HEK293 (cell line): ENCODE data around the gene APOL3.
A peak's percentile ranks its signal among the peaks of the same experiment; 100 is the strongest.

Experiments used
- CTCF ChIA-PET: fragments of 350-600 bp; formaldehyde crosslinking; extraction: SDS; loops from one replicate; lab custom pipeline; 2021; ENCODE audit warnings: antibody characterized with exemption; lab: Yijun Ruan, JAX
- POLR2A ChIA-PET: fragments of 300-600 bp; formaldehyde crosslinking; extraction: SDS; loops from one replicate; lab custom pipeline; 2020; ENCODE audit warnings: antibody characterized with exemption, inconsistent platforms; lab: Yijun Ruan, JAX
- H3K27ac ChIP-seq: fragments of 200-500 bp; sonication (Bioruptor generic); 2 replicates; pipeline ENCODE4 v1.5.1; 2014; ENCODE audit warnings: low read depth, low read length, control low read depth, inconsistent platforms; ENCODE audit errors: extremely low read depth
- H3K36me3 ChIP-seq, 2 experiments: fragments of 200-500 bp in 1 of 2; sonication (Bioruptor generic) in 1 of 2; 1 replicate in 1 of 2; 2 replicates in 1 of 2; pipeline ENCODE4 v1.5.1; 2014 to 2017; ENCODE audit warnings: inconsistent platforms in 2 of 2, low read length in 2 of 2; ENCODE audit not compliant: control insufficient read depth in 2 of 2, insufficient read depth in 1 of 2
- H3K4me1 ChIP-seq: fragments of 200-500 bp; sonication (Bioruptor generic); 2 replicates; pipeline ENCODE4 v1.5.1; 2014; ENCODE audit warnings: mild to moderate bottlenecking, low read length, inconsistent platforms; ENCODE audit not compliant: control insufficient read depth, insufficient read depth
- H3K4me3 ChIP-seq: 2 replicates; pipeline ENCODE4 v1.5.1; 2011; ENCODE audit warnings: low read depth, mild to moderate bottlenecking, control low read depth, low read length, moderate library complexity
- H3K9me3 ChIP-seq: fragments of 200-500 bp; sonication (Bioruptor generic); 2 replicates; pipeline ENCODE4 v1.5.1; 2014; ENCODE audit warnings: low read depth, low read length, inconsistent platforms; ENCODE audit not compliant: control insufficient read depth, insufficient read depth
- EGR2 ChIP-seq: fragments of 450-650 bp; formaldehyde crosslinking; IDR thresholded peaks from 2 replicates; pipeline ENCODE4 v1.5.1; 2016; ENCODE audit warnings: low read depth, missing biosample characterization, missing genetic modification characterization
- GLIS1 ChIP-seq: fragments of 450-650 bp; formaldehyde crosslinking; IDR thresholded peaks from 2 replicates; pipeline ENCODE4 v1.5.1; 2016; ENCODE audit warnings: missing biosample characterization, missing genetic modification characterization
- IKZF3 ChIP-seq: fragments of 450-650 bp; IDR thresholded peaks from 2 replicates; pipeline ENCODE4 v1.5.0; 2018; ENCODE audit warnings: missing biosample characterization, mild to moderate bottlenecking, missing genetic modification characterization, moderate library complexity
- PRDM1 ChIP-seq: fragments of 450-650 bp; formaldehyde crosslinking; IDR thresholded peaks from 2 replicates; pipeline ENCODE4; 2016; ENCODE audit warnings: missing biosample characterization, missing genetic modification characterization
- TRIM28 ChIP-seq: IDR thresholded peaks from 2 replicates; pipeline ENCODE4 v1.6.1; 2011; ENCODE audit warnings: low read length, control low read depth, borderline replicate concordance
- WT1 ChIP-seq: fragments of 450-650 bp; formaldehyde crosslinking; IDR thresholded peaks from 2 replicates; pipeline ENCODE4 v1.5.1; 2016; ENCODE audit warnings: missing biosample characterization, missing genetic modification characterization
- ZIC2 ChIP-seq: fragments of 450-650 bp; formaldehyde crosslinking; IDR thresholded peaks from 2 replicates; pipeline ENCODE4 v1.5.1; 2016; ENCODE audit warnings: missing biosample characterization, missing genetic modification characterization
- ZNF121 ChIP-seq: fragments of 450-650 bp; formaldehyde crosslinking; IDR thresholded peaks from 2 replicates; pipeline ENCODE4 v1.5.1; 2016; ENCODE audit warnings: missing biosample characterization, missing genetic modification characterization
- ZNF138 ChIP-seq: fragments of 450-650 bp; formaldehyde crosslinking; IDR thresholded peaks from 2 replicates; pipeline ENCODE4 v1.5.1; 2016; ENCODE audit warnings: missing biosample characterization, missing genetic modification characterization, borderline replicate concordance
- ZNF248 ChIP-seq: fragments of 450-650 bp; formaldehyde crosslinking; IDR thresholded peaks from 2 replicates; pipeline ENCODE4 v1.5.1; 2017; ENCODE audit warnings: missing biosample characterization, missing genetic modification characterization
- ZNF335 ChIP-seq: fragments of 450-650 bp; formaldehyde crosslinking; conservative IDR thresholded peaks from 2 replicates; pipeline ENCODE4 v1.5.1; 2016; ENCODE audit warnings: missing biosample characterization, missing genetic modification characterization
- ZNF416 ChIP-seq: fragments of 450-650 bp; formaldehyde crosslinking; IDR thresholded peaks from 2 replicates; pipeline ENCODE4 v1.5.1; 2016; ENCODE audit warnings: missing biosample characterization, missing genetic modification characterization
- ZNF473 ChIP-seq: fragments of 450-650 bp; formaldehyde crosslinking; IDR thresholded peaks from 2 replicates; pipeline ENCODE4 v1.5.1; 2017; ENCODE audit warnings: missing biosample characterization, missing genetic modification characterization
- ZNF514 ChIP-seq: fragments of 450-650 bp; formaldehyde crosslinking; IDR thresholded peaks from 2 replicates; pipeline ENCODE4 v1.5.1; 2016; ENCODE audit warnings: missing biosample characterization, missing genetic modification characterization
- ZNF623 ChIP-seq: fragments of 450-650 bp; formaldehyde crosslinking; IDR thresholded peaks from 2 replicates; pipeline ENCODE4 v1.5.1; 2016; ENCODE audit warnings: missing biosample characterization, missing genetic modification characterization
- TF ChIP-seq, protein P1 (sequence below): fragments of 450-650 bp; formaldehyde crosslinking; IDR thresholded peaks from 2 replicates; pipeline ENCODE4 v1.5.1; 2016; ENCODE audit warnings: missing biosample characterization, missing genetic modification characterization
- TF ChIP-seq, protein P2 (sequence below): fragments of 450-650 bp; formaldehyde crosslinking; IDR thresholded peaks from 2 replicates; pipeline ENCODE4 v1.5.1; 2016; ENCODE audit warnings: missing biosample characterization, missing genetic modification characterization
- TF ChIP-seq, protein P3 (sequence below): fragments of 450-650 bp; formaldehyde crosslinking; IDR thresholded peaks from 2 replicates; pipeline ENCODE4 v1.5.1; 2016; ENCODE audit warnings: missing biosample characterization, missing genetic modification characterization

Gene APOL3

DNA sequence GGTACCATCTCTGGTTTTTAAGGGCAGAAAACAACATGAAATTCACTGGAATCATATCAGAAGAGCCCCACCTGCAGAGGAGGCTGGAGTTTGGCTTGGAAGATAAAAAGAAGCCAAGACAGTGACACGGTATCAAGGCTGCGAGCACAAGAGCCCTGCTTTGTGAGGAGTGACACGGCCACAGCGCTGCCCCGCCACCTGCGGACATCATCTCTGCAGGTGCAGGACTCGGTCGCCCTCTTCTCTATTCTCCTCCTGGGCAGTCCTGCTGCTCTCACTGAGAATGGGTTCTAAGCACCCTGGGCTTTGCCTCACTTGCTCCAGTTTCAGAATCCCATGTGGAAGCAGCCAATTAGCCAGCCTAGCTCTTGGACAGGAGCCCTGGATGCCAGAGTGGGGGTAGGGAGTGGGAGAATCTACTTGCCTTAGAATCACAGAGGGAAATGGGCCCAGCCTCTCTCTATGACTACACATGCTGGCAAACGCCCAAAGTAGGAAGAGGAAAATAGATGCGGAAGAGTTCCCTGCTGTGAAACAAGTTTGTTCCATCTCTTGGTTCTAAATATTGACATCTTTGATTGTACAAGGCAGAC is 24.0 kb upstream of the APOL3 start:
- Histone ChIP-seq H3K4me1 (no peaks in the 10 kb centered on the region), H3K27ac (no peak overlapping the region), H3K9me3 (no peaks in the 10 kb centered on the region), H3K36me3 (no peaks in the 10 kb centered on the region), H3K4me3 (no peak overlapping the region)
- CTCF ChIA-PET: interaction anchor here (0.6 to 8.0 kb wide), 5 partner anchors 10 to 92 kb away, joined by 3 to 60 read pairs (median 3); no protein-coding TSS in a partner anchor
- TF ChIP-seq ZIC2 (tag by site-specific recombination) (0 out of 2 replicates have a peak, but pooled peaks have one; percentile 9), IKZF3 (tag by site-specific recombination) (no peak), EGR2 (0 out of 2 replicates have a peak, but pooled peaks have one; percentile 11)
- POLR2A ChIA-PET: no interaction called here

DNA sequence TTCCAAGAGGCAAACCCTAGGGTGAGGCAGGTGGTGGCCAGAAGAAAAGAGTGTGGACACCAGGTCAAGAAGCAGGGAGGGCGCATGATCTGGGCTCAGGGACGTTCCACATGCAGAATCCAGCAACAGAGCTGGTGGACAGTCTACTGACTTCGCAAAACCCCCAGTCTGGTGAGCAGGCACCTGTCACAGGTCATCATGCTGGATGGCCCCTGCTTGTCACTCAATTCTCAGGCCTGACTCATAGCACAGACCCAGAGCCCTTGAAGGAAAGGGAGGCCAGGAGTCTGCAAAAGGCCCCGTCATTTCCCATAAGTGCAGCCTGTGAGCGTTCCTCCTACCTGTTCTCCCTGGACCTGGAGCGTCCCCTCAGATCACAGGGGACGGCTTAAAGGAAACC is 22.9 kb upstream of the APOL3 start:
- H3K36me3 ChIP-seq: no peaks in the 10 kb centered on the region
- POLR2A ChIA-PET: no interaction called here
- no peak overlapping the region for H3K27ac ChIP-seq
- no peak overlapping the region for H3K4me3 ChIP-seq
- H3K4me1 ChIP-seq: no peaks in the 10 kb centered on the region
- CTCF ChIA-PET: interaction anchor here (0.6 to 8.0 kb wide), 5 partner anchors 9 to 133 kb away, joined by 3 to 63 read pairs (median 5); no protein-coding TSS in a partner anchor
- no peaks in the 10 kb centered on the region for H3K9me3 ChIP-seq
- no peak for TF ChIP-seq ZNF514 (tag by site-specific recombination)
- no peak for TF ChIP-seq TRIM28
- TF ChIP-seq, protein P1, sequence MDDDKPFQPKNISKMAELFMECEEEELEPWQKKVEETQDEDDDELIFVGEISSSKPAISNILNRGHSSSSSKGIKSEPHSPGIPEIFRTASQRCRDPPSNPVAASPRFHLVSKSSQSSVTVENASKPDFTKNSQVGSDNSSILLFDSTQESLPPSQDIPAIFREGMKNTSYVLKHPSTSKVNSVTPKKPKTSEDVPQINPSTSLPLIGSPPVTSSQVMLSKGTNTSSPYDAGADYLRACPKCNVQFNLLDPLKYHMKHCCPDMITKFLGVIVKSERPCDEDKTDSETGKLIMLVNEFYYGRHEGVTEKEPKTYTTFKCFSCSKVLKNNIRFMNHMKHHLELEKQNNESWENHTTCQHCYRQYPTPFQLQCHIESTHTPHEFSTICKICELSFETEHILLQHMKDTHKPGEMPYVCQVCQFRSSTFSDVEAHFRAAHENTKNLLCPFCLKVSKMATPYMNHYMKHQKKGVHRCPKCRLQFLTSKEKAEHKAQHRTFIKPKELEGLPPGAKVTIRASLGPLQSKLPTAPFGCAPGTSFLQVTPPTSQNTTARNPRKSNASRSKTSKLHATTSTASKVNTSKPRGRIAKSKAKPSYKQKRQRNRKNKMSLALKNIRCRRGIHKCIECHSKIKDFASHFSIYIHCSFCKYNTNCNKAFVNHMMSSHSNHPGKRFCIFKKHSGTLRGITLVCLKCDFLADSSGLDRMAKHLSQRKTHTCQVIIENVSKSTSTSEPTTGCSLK (tag by site-specific recombination): no peak
- no peak for TF ChIP-seq ZNF473 (tag by site-specific recombination)
- no peak for TF ChIP-seq ZNF416 (tag by site-specific recombination)
- TF ChIP-seq, protein P2, sequence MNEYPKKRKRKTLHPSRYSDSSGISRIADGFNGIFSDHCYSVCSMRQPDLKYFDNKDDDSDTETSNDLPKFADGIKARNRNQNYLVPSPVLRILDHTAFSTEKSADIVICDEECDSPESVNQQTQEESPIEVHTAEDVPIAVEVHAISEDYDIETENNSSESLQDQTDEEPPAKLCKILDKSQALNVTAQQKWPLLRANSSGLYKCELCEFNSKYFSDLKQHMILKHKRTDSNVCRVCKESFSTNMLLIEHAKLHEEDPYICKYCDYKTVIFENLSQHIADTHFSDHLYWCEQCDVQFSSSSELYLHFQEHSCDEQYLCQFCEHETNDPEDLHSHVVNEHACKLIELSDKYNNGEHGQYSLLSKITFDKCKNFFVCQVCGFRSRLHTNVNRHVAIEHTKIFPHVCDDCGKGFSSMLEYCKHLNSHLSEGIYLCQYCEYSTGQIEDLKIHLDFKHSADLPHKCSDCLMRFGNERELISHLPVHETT (tag by site-specific recombination): no peak
- TF ChIP-seq, protein P3, sequence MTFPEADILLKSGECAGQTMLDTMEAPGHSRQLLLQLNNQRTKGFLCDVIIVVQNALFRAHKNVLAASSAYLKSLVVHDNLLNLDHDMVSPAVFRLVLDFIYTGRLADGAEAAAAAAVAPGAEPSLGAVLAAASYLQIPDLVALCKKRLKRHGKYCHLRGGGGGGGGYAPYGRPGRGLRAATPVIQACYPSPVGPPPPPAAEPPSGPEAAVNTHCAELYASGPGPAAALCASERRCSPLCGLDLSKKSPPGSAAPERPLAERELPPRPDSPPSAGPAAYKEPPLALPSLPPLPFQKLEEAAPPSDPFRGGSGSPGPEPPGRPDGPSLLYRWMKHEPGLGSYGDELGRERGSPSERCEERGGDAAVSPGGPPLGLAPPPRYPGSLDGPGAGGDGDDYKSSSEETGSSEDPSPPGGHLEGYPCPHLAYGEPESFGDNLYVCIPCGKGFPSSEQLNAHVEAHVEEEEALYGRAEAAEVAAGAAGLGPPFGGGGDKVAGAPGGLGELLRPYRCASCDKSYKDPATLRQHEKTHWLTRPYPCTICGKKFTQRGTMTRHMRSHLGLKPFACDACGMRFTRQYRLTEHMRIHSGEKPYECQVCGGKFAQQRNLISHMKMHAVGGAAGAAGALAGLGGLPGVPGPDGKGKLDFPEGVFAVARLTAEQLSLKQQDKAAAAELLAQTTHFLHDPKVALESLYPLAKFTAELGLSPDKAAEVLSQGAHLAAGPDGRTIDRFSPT: no peak
- TF ChIP-seq ZNF121 (tag by site-specific recombination): no peak
- TF ChIP-seq ZNF138 (tag by site-specific recombination): no peak
- no peak for TF ChIP-seq WT1
- no peak for TF ChIP-seq PRDM1 (tag by site-specific recombination)
- no peak for TF ChIP-seq ZNF248
- TF ChIP-seq ZNF623 (tag by site-specific recombination): no peak
- TF ChIP-seq GLIS1 (tag by site-specific recombination): no peak
- TF ChIP-seq IKZF3 (tag by site-specific recombination): no peak
- TF ChIP-seq ZNF335 (tag by site-specific recombination): no peak
- TF ChIP-seq, all 188 proteins: peak for 0
